IPS-18c (cell line): ENCODE data around the gene ETFBKMT.
"Not testable (repeated sequence)": the region's sequence is repeated elsewhere in the genome, so short reads cannot be mapped to it uniquely, and the experiment has no call there.

Experiments
- H3K4me3 ChIP-seq: 2 replicates; pipeline ENCODE4 v1.7.0; 2013; ENCODE audit warnings: low read depth, mild to moderate bottlenecking, low read length, moderate library complexity; ENCODE audit not compliant: insufficient read depth
- H3K9me3 ChIP-seq: one replicate; pipeline ENCODE4 v1.6.1; 2013; ENCODE audit warnings: mild to moderate bottlenecking, low read length, moderate library complexity; ENCODE audit not compliant: control insufficient read depth, insufficient read depth

Gene ETFBKMT

GRCh38 chr12:31708118-31708517, 48.6 kb downstream of the ETFBKMT start:
- not testable (repeated sequence) for H3K9me3 ChIP-seq, H3K4me3 ChIP-seq

GRCh38 chr12:31710021-31710818, 50.7 kb downstream of the ETFBKMT start:
- Histone ChIP-seq H3K9me3 (no peaks in the 10 kb centered on the region), H3K4me3 (no peak overlapping the region)

DNA sequence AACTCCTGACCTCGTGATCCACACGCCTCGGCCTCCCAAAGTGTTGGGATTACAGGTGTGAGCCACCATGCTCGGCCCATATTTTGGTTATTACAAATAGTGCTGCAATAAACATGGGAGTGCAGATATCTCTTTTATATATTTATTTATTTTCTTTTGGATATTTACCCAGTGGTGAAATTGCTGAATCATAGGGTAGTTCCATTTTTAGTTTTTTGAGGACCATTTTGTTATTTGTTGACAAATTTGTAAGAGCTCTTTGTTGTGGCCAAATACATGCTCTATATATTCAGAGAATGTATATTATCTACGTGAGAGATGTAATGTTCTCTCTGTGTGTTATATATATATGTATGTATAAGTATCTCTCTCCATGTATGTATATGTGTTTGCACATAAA, 53.4 kb downstream of the ETFBKMT start:
- H3K4me3 ChIP-seq = no peak overlapping the region
- H3K9me3 ChIP-seq = no peaks in the 10 kb centered on the region

DNA sequence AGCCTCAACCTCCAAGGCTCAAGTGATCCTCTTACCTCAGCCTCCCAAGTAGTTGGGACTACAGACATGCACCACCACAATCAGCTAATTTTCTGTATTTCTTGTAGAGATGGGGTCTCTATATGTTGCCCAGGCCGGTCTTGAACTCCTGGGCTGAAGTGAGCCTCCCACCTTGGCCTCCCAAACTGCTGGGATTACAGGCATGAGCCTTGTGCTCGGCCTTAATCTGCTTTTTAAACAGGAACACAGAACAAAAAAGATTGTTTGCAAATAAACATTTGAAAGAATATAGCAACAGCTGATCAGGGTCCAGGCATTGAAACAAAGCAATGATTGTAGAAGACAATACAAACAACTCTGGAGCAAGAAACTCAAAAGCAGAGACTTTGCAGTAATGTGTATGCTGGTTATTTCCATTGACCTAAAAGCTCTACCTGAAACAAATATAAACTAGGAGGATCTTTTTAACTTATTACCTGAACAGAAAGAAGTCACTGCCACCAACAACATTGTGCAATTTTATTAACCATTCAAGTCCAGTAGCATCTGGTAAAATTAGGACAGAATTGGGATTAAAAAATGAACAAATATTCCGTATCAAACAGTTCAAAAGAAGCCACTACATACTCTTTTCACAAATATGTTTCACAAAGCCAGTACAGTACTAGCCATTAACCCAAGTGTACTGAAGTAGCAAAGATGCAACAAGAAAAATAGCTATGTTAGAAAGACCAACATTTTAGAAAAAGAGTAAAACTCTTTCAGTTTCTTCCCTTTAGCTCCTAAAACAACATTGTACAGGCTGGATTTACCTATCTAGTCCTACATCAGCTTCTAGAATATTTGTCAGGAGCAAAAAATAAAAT, 55.2 kb downstream of the ETFBKMT start:
- Histone ChIP-seq H3K9me3 (no peaks in the 10 kb centered on the region), H3K4me3 (no peak overlapping the region)

GRCh38 chr12:31715283-31715825, 55.9 kb downstream of the ETFBKMT start:
- H3K4me3 ChIP-seq = no peak overlapping the region

GRCh38 chr12:31716998-31717397, 57.5 kb downstream of the ETFBKMT start:
- H3K4me3 ChIP-seq, H3K9me3 ChIP-seq: not testable (repeated sequence)

More at GRCh38 chr12:31715283-31715825, 55.9 kb downstream of the ETFBKMT start:
- no peaks in the 10 kb centered on the region for H3K9me3 ChIP-seq

DNA sequence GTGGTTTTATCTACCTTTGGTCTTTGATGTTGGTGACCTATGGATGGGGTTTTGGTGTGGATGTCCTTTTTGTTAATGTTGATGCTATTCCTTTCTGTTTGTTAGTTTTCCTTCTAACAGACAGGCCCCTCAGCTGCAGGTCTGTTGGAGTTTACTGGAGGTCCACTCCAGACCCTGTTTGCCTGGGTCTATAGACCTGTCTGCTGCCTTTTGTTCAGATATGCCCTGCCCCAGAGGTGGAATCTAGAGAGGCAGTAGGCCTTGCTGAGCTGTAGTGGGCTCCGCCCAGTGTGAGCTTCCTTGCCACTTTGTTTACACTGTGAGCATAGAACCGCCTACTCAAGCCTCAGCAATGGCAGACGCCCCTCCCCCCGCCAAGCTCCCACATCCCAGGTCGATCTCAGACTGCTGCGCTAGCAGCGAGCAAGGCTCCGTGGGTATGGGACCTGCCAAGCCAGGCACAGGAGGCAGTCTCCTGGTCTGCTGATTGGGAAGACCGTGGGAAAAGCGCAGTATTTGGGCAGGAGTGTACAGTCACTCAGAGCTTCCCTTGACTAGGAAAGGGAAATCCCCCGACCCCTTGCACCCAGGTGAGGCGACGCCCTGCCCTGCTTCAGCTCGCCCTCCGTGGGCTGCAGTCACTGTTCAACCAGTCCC, 59.2 kb downstream of the ETFBKMT start:
- peak overlapping the region; percentile 28; the same call in 1 of the 2 replicates for H3K4me3 ChIP-seq
- H3K9me3 ChIP-seq = not testable (repeated sequence)

GRCh38 chr12:31722580-31722979, 63.1 kb downstream of the ETFBKMT start:
- Histone ChIP-seq H3K4me3 (no peak overlapping the region), H3K9me3 (no peaks in the 10 kb centered on the region)
